PC-3 (cell line): Measurements from ENCODE around the gene GRXCR2. TPM values are rescaled to one million over a fixed set of nuclear protein-coding genes. Genes with fewer than 3 reads are reported as not detected.

Source experiments
- ATAC-seq: fragments of 200-7000 bp; cut with Tn5 transposase; 2 replicates; pipeline ENCODE4 v1.9.1; 2020; ENCODE audit warnings: mild to moderate bottlenecking, moderate library complexity
- BruUV-seq: library from RNA; stranded (reverse); fragments of 400-500 nt; replicated peaks from 2 replicates; lab custom pipeline; 2021; lab: Mats Ljungman, UMichigan
- CTCF ChIA-PET: fragments of 300-600 bp; sonication (Branson Sonifier 250); formaldehyde crosslinking; loops from one replicate; lab custom pipeline; 2022; ENCODE audit warnings: antibody characterized with exemption; lab: Charles Lee
- POLR2A ChIA-PET: fragments of 300-600 bp; sonication (Branson Sonifier 250); formaldehyde crosslinking; loops from one replicate; lab custom pipeline; 2022; ENCODE audit warnings: antibody characterized with exemption; ENCODE audit not compliant: unreplicated experiment; lab: Charles Lee
- DNase-seq: peaks from one replicate; pipeline ENCODE4 v3.0.0-alpha.2; 2015
- H2AFZ ChIP-seq: fragments of 300-600 bp; sonication (generic); 2 replicates; pipeline ENCODE4 v1.6.0; 2016; ENCODE audit warnings: antibody characterized with exemption, low read length
- H3F3A ChIP-seq: fragments of 300-600 bp; sonication (generic); one replicate; pipeline ENCODE4 v1.6.0; 2017; ENCODE audit warnings: antibody characterized with exemption, low read length, control low read depth, mild to moderate bottlenecking; ENCODE audit not compliant: unreplicated experiment
- H3K27ac ChIP-seq: fragments of 300-600 bp; sonication (generic); 2 replicates; pipeline ENCODE4 v1.5.1; 2016; ENCODE audit warnings: mild to moderate bottlenecking, low read length
- H3K27me3 ChIP-seq: fragments of 300-600 bp; sonication (generic); 2 replicates; pipeline ENCODE4 v1.6.1; 2016; ENCODE audit warnings: low read length, mixed read lengths
- H3K36me3 ChIP-seq: fragments of 300-600 bp; sonication (generic); 2 replicates; pipeline ENCODE4 v1.6.1; 2016; ENCODE audit warnings: low read depth, mixed run types, low read length, mixed read lengths
- H3K4me1 ChIP-seq: fragments of 300-600 bp; sonication (generic); 2 replicates; pipeline ENCODE4 v1.5.1; 2016; ENCODE audit warnings: low read length; ENCODE audit not compliant: insufficient read depth
- H3K4me2 ChIP-seq: fragments of 300-600 bp; sonication (generic); 2 replicates; pipeline ENCODE4 v1.6.0; 2016; ENCODE audit warnings: low read length
- H3K4me3 ChIP-seq: fragments of 300-600 bp; sonication (generic); 2 replicates; pipeline ENCODE4 v1.5.1; 2016; ENCODE audit warnings: mild to moderate bottlenecking, low read length, mixed read lengths
- H3K79me2 ChIP-seq: fragments of 300-600 bp; sonication (generic); 2 replicates; pipeline ENCODE4 v1.6.1; 2017; ENCODE audit warnings: low read length, mixed read lengths
- H3K9ac ChIP-seq: fragments of 300-600 bp; sonication (generic); 2 replicates; pipeline ENCODE4 v1.6.0; 2016; ENCODE audit warnings: mild to moderate bottlenecking, low read length
- H3K9me2 ChIP-seq: fragments of 300-600 bp; sonication (generic); replicated peaks from 2 replicates; pipeline ENCODE4 v1.6.1; 2016; ENCODE audit warnings: mixed run types, low read length, mixed read lengths
- H3K9me3 ChIP-seq: fragments of 300-600 bp; sonication (generic); 2 replicates; pipeline ENCODE4 v1.6.1; 2016; ENCODE audit warnings: low read length, mixed read lengths
- H4K20me1 ChIP-seq: fragments of 300-600 bp; sonication (generic); 2 replicates; pipeline ENCODE4 v1.6.1; 2016; ENCODE audit warnings: low read length, mixed read lengths
- CTCF ChIP-seq: fragments of 300-600 bp; sonication (generic); conservative IDR thresholded peaks from 2 replicates; pipeline ENCODE4 v1.5.1; 2017; ENCODE audit warnings: antibody characterized with exemption, low read depth, mild to moderate bottlenecking, low read length
- EZH2 ChIP-seq: fragments of 300-600 bp; sonication (generic); IDR thresholded peaks from one replicate; pipeline ENCODE4 v1.6.1; 2017; ENCODE audit warnings: antibody characterized with exemption, mild to moderate bottlenecking, low read length; ENCODE audit not compliant: unreplicated experiment
- EZH2phosphoT487 ChIP-seq: fragments of 300-600 bp; sonication (generic); IDR thresholded peaks from 2 replicates; pipeline ENCODE4 v1.6.1; 2018; ENCODE audit warnings: mild to moderate bottlenecking, antibody characterized with exemption, low read length, borderline replicate concordance
- intact Hi-C: fragments of 100-400 bp; cut with micrococcal nuclease; formaldehyde crosslinking; loops from 2 replicates; pipeline ENCODE4 v1.9.0; 2023
- total RNA-seq: library from RNA; depleted of rRNA; stranded (reverse); fragments of >200 nt; gene quantifications from 2 replicates; pipeline ENCODE4 v1.2.3, GENCODE V29; 2014

Gene GRXCR2
- total RNA-seq, 1 experiment from 2014 or later, result not detected

- Histone ChIP-seq H3K9ac (no peak overlapping the region), H4K20me1 (no peaks in the 10 kb centered on the region), H3K9me2 (no peaks in the 10 kb centered on the region), H3K4me3 (no peak overlapping the region), H3K79me2 (no peaks in the 10 kb centered on the region), H3K27ac (no peak overlapping the region), H3K4me2 (no peak overlapping the region), H3K4me1 (peaks cover 23% of the 10 kb centered on the region), H3K9me3 (no peaks in the 10 kb centered on the region), H2AFZ (no peak overlapping the region), H3K36me3 (no peaks in the 10 kb centered on the region), H3K27me3 (no peaks in the 10 kb centered on the region), H3F3A (no peaks in the 10 kb centered on the region)
- no peak for ATAC-seq
- peak; percentile 8 for DNase-seq
- TF ChIP-seq CTCF, result no peak
- TF ChIP-seq EZH2, result no peak
- no peak for TF ChIP-seq EZH2phosphoT487
- ChIA-PET CTCF (no interaction called here), POLR2A (no interaction called here)
- intact Hi-C loops, result no loop called here
- BruUV-seq, result no TSS peak
These were observed 48.4 kb upstream of the GRXCR2 start for GRCh38 chr5:145921211-145921610.

GRCh38 chr5:145920542-145921210, 47.9 kb upstream of the GRXCR2 start:
- POLR2A ChIA-PET, result no interaction called here

More at GRCh38 chr5:145920542-145921210, 47.9 kb upstream of the GRXCR2 start:
- no peaks in the 10 kb centered on the region for H3K79me2 ChIP-seq
- TF ChIP-seq EZH2phosphoT487 (no peak), CTCF (no peak), EZH2 (no peak)
- no peaks in the 10 kb centered on the region for H3K36me3 ChIP-seq
- no peak overlapping the region for H2AFZ ChIP-seq
- no peak overlapping the region for H3K9ac ChIP-seq
- H3K27ac ChIP-seq, result no peak overlapping the region
- CTCF ChIA-PET, result no interaction called here
- no TSS peak for BruUV-seq
- H3F3A ChIP-seq, result no peaks in the 10 kb centered on the region
- intact Hi-C loops, result no loop called here
- no peaks in the 10 kb centered on the region for H3K27me3 ChIP-seq
- H3K9me2 ChIP-seq, result no peaks in the 10 kb centered on the region
- H3K9me3 ChIP-seq, result no peaks in the 10 kb centered on the region
- H3K4me2 ChIP-seq, result no peak overlapping the region
- DNase-seq (no peak), ATAC-seq (no peak)
- peaks cover 19% of the 10 kb centered on the region for H3K4me1 ChIP-seq
- H3K4me3 ChIP-seq, result no peak overlapping the region
- H4K20me1 ChIP-seq, result no peaks in the 10 kb centered on the region
